Activated CD8-positive, alpha-beta T cell treated with anti-CD3 and anti-CD28 coated beads, Interleukin-2, amount 10 ng/mL, durations not matched to agents 7 days and 5 days (primary cell): ENCODE results near the gene WRAP73. TPM values are rescaled to one million over a fixed set of nuclear protein-coding genes. Genes with fewer than 3 reads are reported as not detected.

Experiments
- ATAC-seq: fragments of 150-1000 bp; cut with Tn5 transposase; one replicate; pipeline ENCODE4 v1.10.0; 2021; ENCODE audit warnings: moderate library complexity
- CTCF ChIA-PET: fragments of 350-600 bp; sonication (Branson Sonifier 250); formaldehyde crosslinking; loops from one replicate; lab custom pipeline; 2021; ENCODE audit warnings: antibody characterized with exemption; lab: Charles Lee
- POLR2A ChIA-PET: fragments of 350-600 bp; sonication (Branson Sonifier 250); formaldehyde crosslinking; loops from one replicate; lab custom pipeline; 2021; ENCODE audit warnings: antibody characterized with exemption; lab: Charles Lee
- DNase-seq: peaks from one replicate; pipeline ENCODE4 v3.0.0-alpha.2; 2020
- H3K27ac Mint-ChIP-seq: one replicate; pipeline ENCODE4 v1.8.0; 2021; ENCODE audit warnings: mild to moderate bottlenecking, mixed read lengths
- H3K27me3 Mint-ChIP-seq: one replicate; pipeline ENCODE4 v1.8.0; 2021; ENCODE audit warnings: low read depth, mixed read lengths
- H3K36me3 Mint-ChIP-seq: one replicate; pipeline ENCODE4 v1.8.0; 2021; ENCODE audit warnings: low read depth, mixed read lengths
- H3K4me1 Mint-ChIP-seq: one replicate; pipeline ENCODE4 v1.8.0; 2021; ENCODE audit warnings: low read depth, mixed read lengths
- H3K4me3 Mint-ChIP-seq: one replicate; pipeline ENCODE4 v1.8.0; 2021; ENCODE audit warnings: mild to moderate bottlenecking, mixed read lengths
- H3K9me3 Mint-ChIP-seq: one replicate; pipeline ENCODE4 v1.8.0; 2022; ENCODE audit warnings: mixed read lengths; ENCODE audit not compliant: insufficient read depth
- total RNA-seq, 2 experiments: library from RNA; stranded (reverse); gene quantifications; one replicate each; pipeline ENCODE4 v1.2.3, GENCODE V29; 2021

Gene WRAP73
- total RNA-seq, 2 experiments from 2014 or later = 33.1 to 36.7 TPM

- ATAC-seq (no peak), DNase-seq (no peak)
- H3K27ac Mint-ChIP-seq = no peak overlapping the region
- peak overlapping the region; percentile 12 for H3K4me3 Mint-ChIP-seq
- H3K9me3 Mint-ChIP-seq = no peaks in the 10 kb centered on the region
- ChIA-PET POLR2A (no interaction called here), CTCF (interaction anchor here (0.9 kb wide), 1 partner anchor 73 kb away, joined by 3 read pairs; no protein-coding TSS in a partner anchor)
- H3K36me3 Mint-ChIP-seq = peaks cover 7% of the 10 kb centered on the region
- peaks cover 27% of the 10 kb centered on the region for H3K4me1 Mint-ChIP-seq
- peaks cover 33% of the 10 kb centered on the region for H3K27me3 Mint-ChIP-seq
Observed at GRCh38 chr1:3651026-3651929, 1.4 kb upstream of the WRAP73 start.

- ChIA-PET CTCF (no interaction called here), POLR2A (interaction anchor here (0.9 kb wide), 1 partner anchor 12 kb away, joined by 3 read pairs; no protein-coding TSS in a partner anchor)
- no peaks in the 10 kb centered on the region for H3K9me3 Mint-ChIP-seq
- H3K27ac Mint-ChIP-seq = peak overlapping the region; percentile 66
- peak overlapping the region; percentile 80 for H3K4me3 Mint-ChIP-seq
- ATAC-seq (no peak), DNase-seq (no peak)
- peaks cover 10% of the 10 kb centered on the region for H3K36me3 Mint-ChIP-seq
- peaks cover 24% of the 10 kb centered on the region for H3K4me1 Mint-ChIP-seq
- peaks cover 28% of the 10 kb centered on the region for H3K27me3 Mint-ChIP-seq
Observed at GRCh38 chr1:3650248-3651025, 534 bp upstream of the WRAP73 start.

GRCh38 chr1:3646596-3646995, 3.3 kb downstream of the WRAP73 start:
- CTCF ChIA-PET = no interaction called here
- ATAC-seq = no peak
- Mint-ChIP-seq H3K27me3 (peaks cover 10% of the 10 kb centered on the region), H3K4me1 (peaks cover 24% of the 10 kb centered on the region), H3K4me3 (no peak overlapping the region), H3K9me3 (no peaks in the 10 kb centered on the region), H3K27ac (no peak overlapping the region), H3K36me3 (peaks cover 21% of the 10 kb centered on the region)
- POLR2A ChIA-PET = interaction anchor here (0.8 kb wide), 1 partner anchor 36 kb away, joined by 3 read pairs; no protein-coding TSS in a partner anchor
- DNase-seq = no peak

GRCh38 chr1:3645666-3646355, 4.1 kb downstream of the WRAP73 start:
- no peak for ATAC-seq
- peaks cover 21% of the 10 kb centered on the region for H3K4me1 Mint-ChIP-seq
- H3K27me3 Mint-ChIP-seq = peaks cover 4% of the 10 kb centered on the region
- ChIA-PET CTCF (interaction anchor here (0.6 kb wide), 1 partner anchor 27 kb away, joined by 4 read pairs; no protein-coding TSS in a partner anchor), POLR2A (interaction anchor here (0.8 kb wide), 1 partner anchor 36 kb away, joined by 3 read pairs; no protein-coding TSS in a partner anchor)
- H3K4me3 Mint-ChIP-seq = no peak overlapping the region
- no peak overlapping the region for H3K27ac Mint-ChIP-seq
- H3K9me3 Mint-ChIP-seq = no peaks in the 10 kb centered on the region
- H3K36me3 Mint-ChIP-seq = peaks cover 21% of the 10 kb centered on the region
- no peak for DNase-seq

GRCh38 chr1:3645247-3645646, 4.7 kb downstream of the WRAP73 start:
- ATAC-seq (no peak), DNase-seq (no peak)
- Mint-ChIP-seq H3K4me1 (peaks cover 19% of the 10 kb centered on the region), H3K36me3 (peaks cover 21% of the 10 kb centered on the region), H3K9me3 (no peaks in the 10 kb centered on the region), H3K27ac (no peak overlapping the region), H3K27me3 (peaks cover 2% of the 10 kb centered on the region), H3K4me3 (no peak overlapping the region)
- CTCF ChIA-PET = no interaction called here
- POLR2A ChIA-PET = no interaction called here

GRCh38 chr1:3644273-3644672, 5.6 kb downstream of the WRAP73 start:
- ATAC-seq = no peak
- H3K27ac Mint-ChIP-seq = no peak overlapping the region
- CTCF ChIA-PET = no interaction called here
- no peak overlapping the region for H3K4me3 Mint-ChIP-seq
- no peaks in the 10 kb centered on the region for H3K27me3 Mint-ChIP-seq
- no peak for DNase-seq
- peaks cover 16% of the 10 kb centered on the region for H3K4me1 Mint-ChIP-seq
- POLR2A ChIA-PET = no interaction called here
- H3K36me3 Mint-ChIP-seq = peaks cover 21% of the 10 kb centered on the region
- no peaks in the 10 kb centered on the region for H3K9me3 Mint-ChIP-seq

GRCh38 chr1:3642919-3643675, 6.8 kb downstream of the WRAP73 start:
- ChIA-PET POLR2A (no interaction called here), CTCF (no interaction called here)
- Mint-ChIP-seq H3K27me3 (no peaks in the 10 kb centered on the region), H3K36me3 (peaks cover 21% of the 10 kb centered on the region), H3K9me3 (no peaks in the 10 kb centered on the region), H3K27ac (no peak overlapping the region), H3K4me3 (no peak overlapping the region), H3K4me1 (peaks cover 5% of the 10 kb centered on the region)
- DNase-seq = no peak
- no peak for ATAC-seq

- H3K36me3 Mint-ChIP-seq = peaks cover 19% of the 10 kb centered on the region
- no peak overlapping the region for H3K27ac Mint-ChIP-seq
- ChIA-PET POLR2A (no interaction called here), CTCF (interaction anchor here (1.5 kb wide), 1 partner anchor 83 kb away, joined by 4 read pairs; no protein-coding TSS in a partner anchor)
- DNase-seq (no peak), ATAC-seq (no peak)
- H3K4me3 Mint-ChIP-seq = no peak overlapping the region
- no peaks in the 10 kb centered on the region for H3K4me1 Mint-ChIP-seq
- no peaks in the 10 kb centered on the region for H3K9me3 Mint-ChIP-seq
- H3K27me3 Mint-ChIP-seq = no peaks in the 10 kb centered on the region
Observed at GRCh38 chr1:3641816-3642215, 8.1 kb downstream of the WRAP73 start.

GRCh38 chr1:3641046-3641760, 8.7 kb downstream of the WRAP73 start:
- ChIA-PET POLR2A (no interaction called here), CTCF (interaction anchor here (1.5 kb wide), 1 partner anchor 84 kb away, joined by 4 read pairs; no protein-coding TSS in a partner anchor)
- Mint-ChIP-seq H3K27me3 (no peaks in the 10 kb centered on the region), H3K4me1 (no peaks in the 10 kb centered on the region), H3K9me3 (no peaks in the 10 kb centered on the region), H3K36me3 (peaks cover 21% of the 10 kb centered on the region), H3K27ac (no peak overlapping the region), H3K4me3 (no peak overlapping the region)
- ATAC-seq = no peak
- no peak for DNase-seq

GRCh38 chr1:3640121-3640837, 9.6 kb downstream of the WRAP73 start:
- ChIA-PET CTCF (no interaction called here), POLR2A (no interaction called here)
- Mint-ChIP-seq H3K36me3 (peaks cover 20% of the 10 kb centered on the region), H3K27me3 (no peaks in the 10 kb centered on the region), H3K9me3 (no peaks in the 10 kb centered on the region), H3K4me1 (no peaks in the 10 kb centered on the region), H3K27ac (no peak overlapping the region), H3K4me3 (no peak overlapping the region)
- no peak for DNase-seq
- ATAC-seq = no peak
